OCI-LY3 (cell line): Measurements from ENCODE around the gene ISLR.

Experiments
- H2AFZ ChIP-seq: fragments of 200-600, 300-600 bp; shearing (Covaris generic); 2 replicates; pipeline ENCODE4 v1.6.0; 2014; ENCODE audit warnings: antibody characterized with exemption, low read depth, low read length
- H3K27ac ChIP-seq: fragments of 200-600, 300-600 bp; sonication (generic); 2 replicates; pipeline ENCODE4 v1.5.1; 2014; ENCODE audit warnings: mild to moderate bottlenecking, low read length, moderate library complexity, mixed read lengths
- H3K27me3 ChIP-seq: fragments of 200-600, 300-600 bp; sonication (generic); 2 replicates; pipeline ENCODE4 v1.6.1; 2014; ENCODE audit warnings: low read depth, low read length, mixed read lengths
- H3K36me3 ChIP-seq: fragments of 200-600, 300-600 bp; sonication (generic); replicated peaks from 2 replicates; pipeline ENCODE3; 2014; ENCODE audit warnings: low read depth, low read length, mixed read lengths
- H3K4me1 ChIP-seq: fragments of 300-600, 200-600 bp; sonication (generic); 2 replicates; pipeline ENCODE4 v1.6.1; 2014; ENCODE audit warnings: low read length, mixed read lengths
- H3K4me2 ChIP-seq: fragments of 200-600, 300-600 bp; sonication (generic); 2 replicates; pipeline ENCODE4 v1.6.1; 2014; ENCODE audit warnings: low read length, mixed read lengths
- H3K4me3 ChIP-seq: fragments of 300-600, 200-600 bp; sonication (generic); 2 replicates; pipeline ENCODE4 v1.5.1; 2014; ENCODE audit warnings: antibody characterized with exemption, mild to moderate bottlenecking, low read length, moderate library complexity
- H3K79me2 ChIP-seq: fragments of 300-600, 200-600 bp; shearing (Covaris generic); 2 replicates; pipeline ENCODE4 v1.6.1; 2014; ENCODE audit warnings: mild to moderate bottlenecking, low read length, mixed read lengths
- H3K9ac ChIP-seq: fragments of 300-600, 200-600 bp; shearing (Covaris generic); 2 replicates; pipeline ENCODE4 v1.6.0; 2014; ENCODE audit warnings: mild to moderate bottlenecking, low read length, moderate library complexity
- H3K9me3 ChIP-seq: fragments of 200-600, 300-600 bp; shearing (Covaris generic); 2 replicates; pipeline ENCODE4 v1.6.1; 2014; ENCODE audit warnings: low read length, mixed read lengths; ENCODE audit not compliant: insufficient read depth
- H4K20me1 ChIP-seq: fragments of 200-600, 300-600 bp; sonication (generic); 2 replicates; pipeline ENCODE4 v1.6.1; 2016; ENCODE audit warnings: low read length, mixed read lengths; ENCODE audit not compliant: insufficient read depth
- EZH2phosphoT487 ChIP-seq: fragments of 200-600 bp; shearing (Covaris generic); IDR thresholded peaks from 2 replicates; pipeline ENCODE4 v1.6.1; 2018; ENCODE audit warnings: antibody characterized with exemption, mixed run types, low read depth
- TF ChIP-seq, protein P1 (sequence below): fragments of 200-600, 300-600 bp; sonication (generic); IDR thresholded peaks from 2 replicates; pipeline ENCODE4 v1.5.1; 2014; ENCODE audit warnings: antibody characterized with exemption, low read length, low read depth

ISLR gene

DNA sequence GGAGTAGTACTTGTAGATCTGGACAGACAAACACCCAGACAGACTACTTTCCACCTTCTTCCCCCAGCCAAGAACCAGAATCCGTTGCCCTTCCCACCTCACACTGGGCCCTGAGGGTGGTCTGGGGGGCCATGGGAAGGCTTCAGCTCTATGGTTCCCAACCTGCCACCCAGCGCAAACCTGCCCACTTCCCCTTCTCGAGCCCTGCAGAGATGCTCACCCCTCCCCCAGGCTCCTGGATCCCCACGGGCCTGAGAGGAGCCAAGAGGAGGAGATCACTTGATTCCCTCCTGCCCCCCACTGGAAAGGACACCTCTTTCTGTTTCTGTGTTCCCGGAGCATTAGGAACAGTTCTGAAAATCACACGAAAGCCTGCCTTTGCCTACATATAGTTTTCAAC, 20.4 kb downstream of the ISLR start:
- Histone ChIP-seq H4K20me1 (no peaks in the 10 kb centered on the region), H3K4me2 (no peak overlapping the region), H3K9me3 (no peaks in the 10 kb centered on the region), H3K9ac (no peak overlapping the region), H3K79me2 (no peaks in the 10 kb centered on the region), H3K27me3 (peaks cover 5% of the 10 kb centered on the region; the same call in 1 of the 2 replicates), H3K27ac (no peak overlapping the region), H3K4me1 (peaks cover 36% of the 10 kb centered on the region), H2AFZ (no peak overlapping the region), H3K4me3 (no peak overlapping the region), H3K36me3 (no peaks in the 10 kb centered on the region)
- no peak for TF ChIP-seq EZH2phosphoT487
- TF ChIP-seq, protein P1, sequence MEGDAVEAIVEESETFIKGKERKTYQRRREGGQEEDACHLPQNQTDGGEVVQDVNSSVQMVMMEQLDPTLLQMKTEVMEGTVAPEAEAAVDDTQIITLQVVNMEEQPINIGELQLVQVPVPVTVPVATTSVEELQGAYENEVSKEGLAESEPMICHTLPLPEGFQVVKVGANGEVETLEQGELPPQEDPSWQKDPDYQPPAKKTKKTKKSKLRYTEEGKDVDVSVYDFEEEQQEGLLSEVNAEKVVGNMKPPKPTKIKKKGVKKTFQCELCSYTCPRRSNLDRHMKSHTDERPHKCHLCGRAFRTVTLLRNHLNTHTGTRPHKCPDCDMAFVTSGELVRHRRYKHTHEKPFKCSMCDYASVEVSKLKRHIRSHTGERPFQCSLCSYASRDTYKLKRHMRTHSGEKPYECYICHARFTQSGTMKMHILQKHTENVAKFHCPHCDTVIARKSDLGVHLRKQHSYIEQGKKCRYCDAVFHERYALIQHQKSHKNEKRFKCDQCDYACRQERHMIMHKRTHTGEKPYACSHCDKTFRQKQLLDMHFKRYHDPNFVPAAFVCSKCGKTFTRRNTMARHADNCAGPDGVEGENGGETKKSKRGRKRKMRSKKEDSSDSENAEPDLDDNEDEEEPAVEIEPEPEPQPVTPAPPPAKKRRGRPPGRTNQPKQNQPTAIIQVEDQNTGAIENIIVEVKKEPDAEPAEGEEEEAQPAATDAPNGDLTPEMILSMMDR: no peak

DNA sequence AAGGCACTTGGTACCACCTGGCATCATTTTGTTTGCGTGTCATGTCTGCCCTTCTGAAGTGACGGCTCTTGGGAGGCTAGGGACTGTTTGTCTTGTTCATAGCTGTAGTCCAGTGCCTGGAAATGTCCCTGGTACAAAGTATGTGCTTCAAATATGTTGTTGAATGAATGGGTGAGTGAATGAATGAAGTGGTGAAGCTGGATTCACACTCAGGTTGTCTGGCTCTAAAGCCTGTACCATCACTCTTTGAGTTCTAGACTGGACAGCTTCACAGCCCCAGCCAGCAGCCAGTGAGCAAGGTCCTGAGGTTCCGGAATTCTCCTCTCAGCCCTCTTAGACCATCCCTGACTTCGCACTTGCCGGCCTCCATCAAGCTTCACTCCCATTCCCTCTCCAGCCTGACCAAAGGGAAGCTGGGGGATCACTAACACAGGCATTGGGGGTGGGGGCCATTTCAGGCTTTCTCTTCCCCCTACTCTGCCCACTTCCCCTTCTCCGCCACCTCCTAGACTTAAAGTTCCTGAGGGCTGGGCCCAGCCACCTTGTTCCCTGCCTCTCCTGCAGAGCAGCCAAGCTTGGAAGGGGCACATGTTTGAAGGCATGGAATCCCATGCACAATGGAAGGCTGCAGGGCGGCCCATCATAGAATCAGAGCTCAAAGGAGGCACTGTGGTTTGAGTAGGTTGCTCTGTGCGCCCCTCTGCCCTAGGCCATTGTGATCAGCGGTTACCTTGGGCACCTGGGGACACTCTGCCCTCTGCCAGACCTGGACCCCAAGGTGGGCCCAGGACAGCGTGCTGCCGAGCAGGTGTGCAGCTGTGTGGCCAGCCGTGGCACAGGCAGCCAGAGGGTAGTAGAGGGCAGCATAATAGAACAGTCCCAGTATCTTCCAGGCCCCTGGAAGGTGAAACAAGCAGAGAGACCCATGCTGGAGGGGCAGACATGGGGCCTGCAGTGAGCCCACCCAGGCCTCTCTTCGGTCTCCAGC, 21.4 kb downstream of the ISLR start:
- peak overlapping the region; percentile 20; the same call in 1 of the 2 replicates for H3K4me2 ChIP-seq
- H3K9ac ChIP-seq: no peak overlapping the region
- no peaks in the 10 kb centered on the region for H3K9me3 ChIP-seq
- peaks cover 36% of the 10 kb centered on the region for H3K4me1 ChIP-seq
- H3K79me2 ChIP-seq: no peaks in the 10 kb centered on the region
- H3K27ac ChIP-seq: no peak overlapping the region
- H2AFZ ChIP-seq: no peak overlapping the region
- H4K20me1 ChIP-seq: no peaks in the 10 kb centered on the region
- TF ChIP-seq, protein P1: no peak
- peaks cover 5% of the 10 kb centered on the region; the same call in 1 of the 2 replicates for H3K27me3 ChIP-seq
- H3K4me3 ChIP-seq: no peak overlapping the region
- no peaks in the 10 kb centered on the region for H3K36me3 ChIP-seq

DNA sequence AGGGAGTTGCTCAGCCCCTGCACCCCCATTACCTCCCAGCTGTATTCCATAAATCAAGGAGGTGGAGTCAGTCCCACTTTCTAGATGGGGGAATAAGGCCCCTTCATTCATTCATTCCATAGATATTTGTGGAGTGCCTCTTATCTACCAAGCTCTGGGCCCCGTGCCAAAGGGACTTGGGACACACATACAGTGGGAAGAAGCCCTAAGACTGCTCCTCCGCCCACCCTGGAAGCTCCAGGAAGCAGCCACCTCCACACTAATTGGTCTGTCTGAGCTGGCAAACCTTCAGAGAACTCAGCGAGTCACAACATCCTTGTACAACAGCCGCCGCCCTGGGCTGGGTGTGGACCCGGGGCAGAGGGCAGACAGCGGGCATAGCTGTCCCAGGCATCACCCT, 22.7 kb downstream of the ISLR start:
- H3K4me3 ChIP-seq: no peak overlapping the region
- no peak overlapping the region for H3K27ac ChIP-seq
- no peaks in the 10 kb centered on the region for H3K79me2 ChIP-seq
- no peaks in the 10 kb centered on the region for H3K36me3 ChIP-seq
- H3K27me3 ChIP-seq: peaks cover 5% of the 10 kb centered on the region; the same call in 1 of the 2 replicates
- H3K9me3 ChIP-seq: no peaks in the 10 kb centered on the region
- H2AFZ ChIP-seq: no peak overlapping the region
- H3K4me1 ChIP-seq: peaks cover 44% of the 10 kb centered on the region
- H4K20me1 ChIP-seq: no peaks in the 10 kb centered on the region
- H3K9ac ChIP-seq: no peak overlapping the region
- no peak overlapping the region for H3K4me2 ChIP-seq
- TF ChIP-seq, protein P1: no peak
- no peak for TF ChIP-seq EZH2phosphoT487

DNA sequence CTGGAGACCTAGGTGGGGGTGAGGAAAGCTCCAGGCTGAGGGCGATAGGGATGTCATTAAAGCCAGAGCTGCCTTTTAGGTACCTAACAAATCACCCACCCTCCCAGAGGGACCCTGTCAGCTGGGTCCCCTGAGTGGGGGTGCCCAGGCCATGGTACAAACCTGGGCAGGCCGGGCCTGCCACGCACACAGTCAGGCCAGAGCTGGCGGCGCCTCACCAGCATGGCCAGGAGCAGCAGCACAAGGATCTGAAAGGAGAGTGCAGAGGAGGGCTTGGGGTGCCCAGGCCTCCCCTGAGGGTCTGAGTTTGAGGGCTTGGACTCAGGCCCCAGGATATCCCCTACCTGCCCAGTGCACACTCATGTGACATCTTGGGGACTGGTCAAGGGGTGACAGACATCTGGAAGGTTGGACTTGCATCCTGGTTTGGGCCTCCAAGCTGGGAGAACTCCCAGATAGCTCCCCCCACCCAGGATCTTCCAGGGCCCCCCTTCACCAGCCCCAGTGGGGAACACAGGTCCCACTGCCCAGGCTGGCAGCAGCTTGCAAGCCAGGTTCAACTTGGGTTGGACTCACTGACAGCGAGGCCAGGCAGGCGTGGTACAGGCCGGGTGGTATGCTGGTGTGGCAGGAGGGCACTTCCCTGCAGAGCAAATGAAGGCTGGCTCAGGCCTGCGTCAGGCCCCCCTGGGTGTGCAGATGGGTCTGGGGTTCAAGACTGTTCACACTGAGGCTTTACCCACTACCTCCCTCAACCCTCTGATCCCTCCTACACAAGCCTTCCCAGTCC, 23.9 kb downstream of the ISLR start:
- Histone ChIP-seq H3K36me3 (no peaks in the 10 kb centered on the region), H3K4me3 (no peak overlapping the region), H3K79me2 (no peaks in the 10 kb centered on the region), H3K4me2 (no peak overlapping the region), H4K20me1 (no peaks in the 10 kb centered on the region), H3K4me1 (peaks cover 43% of the 10 kb centered on the region), H3K27me3 (peaks cover 4% of the 10 kb centered on the region; the same call in 1 of the 2 replicates), H3K9me3 (no peaks in the 10 kb centered on the region), H3K9ac (no peak overlapping the region), H2AFZ (no peak overlapping the region), H3K27ac (no peak overlapping the region)
- TF ChIP-seq EZH2phosphoT487: no peak
- TF ChIP-seq, protein P1: no peak
